K562 (cell line): Measurements from ENCODE around the gene C16orf96. TPM values are rescaled to one million over a fixed set of nuclear protein-coding genes. Genes with fewer than 3 reads are reported as not detected.

ENCODE experiments used
- AFF4 ChIP-seq: sonication (generic); formaldehyde crosslinking; IDR thresholded peaks from 2 replicates; pipeline ENCODE4 v1.8.0; 2023; ENCODE audit warnings: mild to moderate bottlenecking, missing genetic modification reagents
- ETS2 ChIP-seq: IDR thresholded peaks from 2 replicates; pipeline ENCODE4 v1.6.1; 2016; ENCODE audit warnings: borderline replicate concordance, missing genetic modification characterization, mild to moderate bottlenecking, moderate library complexity, missing compliant biosample characterization; ENCODE audit not compliant: poor library complexity, severe bottlenecking
- FOS ChIP-seq: IDR thresholded peaks from 3 replicates; pipeline ENCODE4 v1.6.1; 2011; ENCODE audit not compliant: insufficient read length; ENCODE audit errors: extremely low read depth
- HDAC6 ChIP-seq: IDR thresholded peaks from 2 replicates; pipeline ENCODE4 v1.6.1; 2012; ENCODE audit warnings: low read depth, mild to moderate bottlenecking, control low read depth, inconsistent platforms, low read length, moderate library complexity
- HNRNPLL ChIP-seq: fragments of 200-400 bp; formaldehyde crosslinking; IDR thresholded peaks from 2 replicates; pipeline ENCODE4 v1.6.1; 2017; ENCODE audit warnings: low read length, low read depth, mild to moderate bottlenecking; ENCODE audit not compliant: poor library complexity, severe bottlenecking
- ILF3 ChIP-seq: fragments of 450-650 bp; IDR thresholded peaks from 2 replicates; pipeline ENCODE4 v1.6.1; 2018; ENCODE audit warnings: antibody characterized with exemption, mild to moderate bottlenecking, moderate library complexity, borderline replicate concordance
- RAD21 ChIP-seq, 2 experiments: fragments of 250-450 bp in 1 of 2; fragments of 450-650 bp in 1 of 2; sonication (Bioruptor Pico) in 1 of 2; formaldehyde crosslinking in 1 of 2; IDR thresholded peaks in 1 of 2; conservative IDR thresholded peaks in 1 of 2; 2 replicates each; pipeline versions ENCODE4 v1.4.0 to v1.8.0; 2020 to 2022; ENCODE audit warnings: mild to moderate bottlenecking in 2 of 2, moderate library complexity in 1 of 2
- SP1 ChIP-seq: sonication (generic); formaldehyde crosslinking; IDR thresholded peaks from 2 replicates; pipeline ENCODE4 v1.8.1; 2022; ENCODE audit warnings: mild to moderate bottlenecking, missing genetic modification reagents
- SREBF2 ChIP-seq: sonication (generic); formaldehyde crosslinking; IDR thresholded peaks from 2 replicates; pipeline ENCODE4 v1.4.0; 2020; ENCODE audit warnings: mild to moderate bottlenecking, missing genetic modification reagents
- SRSF1 ChIP-seq: fragments of 200-400 bp; formaldehyde crosslinking; IDR thresholded peaks from 2 replicates; pipeline ENCODE4 v1.6.1; 2017; ENCODE audit warnings: mild to moderate bottlenecking, low read depth, low read length, moderate library complexity
- STAT5A ChIP-seq: IDR thresholded peaks from 2 replicates; pipeline ENCODE4 v1.6.1; 2012; ENCODE audit warnings: low read length, inconsistent platforms, borderline replicate concordance
- THRAP3 ChIP-seq: fragments of 450-650 bp; IDR thresholded peaks from 2 replicates; pipeline ENCODE4 v1.6.1; 2016; ENCODE audit warnings: mild to moderate bottlenecking, inconsistent platforms, borderline replicate concordance
- U2AF2 ChIP-seq: fragments of 200-400 bp; formaldehyde crosslinking; optimal IDR thresholded peaks from 2 replicates; pipeline ENCODE3; 2017; ENCODE audit warnings: low read depth, mild to moderate bottlenecking, low read length
- polyA plus RNA-seq, 8 experiments: library from polyadenylated mRNA; depleted of rRNA in 4 of 8; stranded (reverse) in 5 of 8; unstranded in 3 of 8; fragments of >200 nt; fragmentation: Nextera tagmentation in 2 of 8; fragmentation: Illumina TruSeq in 1 of 8; extraction: Ambion mirVana in 2 of 8; extraction: Trizol in 1 of 8; gene quantifications; 2 replicates each; pipeline versions ENCODE4 v1.2.1 to v1.2.3, GENCODE V29; 2011 to 2014; ENCODE audit warnings: inconsistent platforms in 1 of 8, missing spikeins in 1 of 8
- total RNA-seq, 7 experiments: library from RNA; depleted of rRNA in 6 of 7; stranded (reverse); fragments of >200 nt in 6 of 7; fragmentation: Illumina TruSeq in 2 of 7; extraction: Trizol in 2 of 7; gene quantifications; 2 replicates each; pipeline versions ENCODE4 v1.2.1 to v1.2.3, GENCODE V29; 2011 to 2021; ENCODE audit warnings: low replicate concordance in 1 of 7
- TF ChIP-seq, protein P1 (sequence below): fragments of 250-450 bp; sonication (Bioruptor Pico); IDR thresholded peaks from 2 replicates; pipeline ENCODE4 v1.5.0; 2020; ENCODE audit warnings: mild to moderate bottlenecking, borderline replicate concordance
- TF ChIP-seq, protein P2 (sequence below), 2 experiments: fragments of 450-650 bp in 1 of 2; sonication (generic) in 1 of 2; formaldehyde crosslinking; conservative IDR thresholded peaks; 2 replicates each; pipeline versions ENCODE4 v1.4.0 to v1.8.1; 2020 to 2022; ENCODE audit warnings: mild to moderate bottlenecking in 1 of 2, missing genetic modification reagents in 1 of 2
- TF ChIP-seq, protein P3 (sequence below): sonication (generic); formaldehyde crosslinking; IDR thresholded peaks from 2 replicates; pipeline ENCODE4 v1.8.1; 2023; ENCODE audit warnings: mild to moderate bottlenecking, missing genetic modification reagents, moderate library complexity
- TF ChIP-seq, protein P4 (sequence below): fragments of 250-450 bp; sonication (Bioruptor Pico); IDR thresholded peaks from 2 replicates; pipeline ENCODE4 v1.9.0; 2021; ENCODE audit warnings: mild to moderate bottlenecking

C16orf96 gene
- total and polyA plus RNA-seq, 9 of the 15 experiments (the other 6 are each of a cell fraction or from before 2014, with no cell fraction given) = not detected

DNA sequence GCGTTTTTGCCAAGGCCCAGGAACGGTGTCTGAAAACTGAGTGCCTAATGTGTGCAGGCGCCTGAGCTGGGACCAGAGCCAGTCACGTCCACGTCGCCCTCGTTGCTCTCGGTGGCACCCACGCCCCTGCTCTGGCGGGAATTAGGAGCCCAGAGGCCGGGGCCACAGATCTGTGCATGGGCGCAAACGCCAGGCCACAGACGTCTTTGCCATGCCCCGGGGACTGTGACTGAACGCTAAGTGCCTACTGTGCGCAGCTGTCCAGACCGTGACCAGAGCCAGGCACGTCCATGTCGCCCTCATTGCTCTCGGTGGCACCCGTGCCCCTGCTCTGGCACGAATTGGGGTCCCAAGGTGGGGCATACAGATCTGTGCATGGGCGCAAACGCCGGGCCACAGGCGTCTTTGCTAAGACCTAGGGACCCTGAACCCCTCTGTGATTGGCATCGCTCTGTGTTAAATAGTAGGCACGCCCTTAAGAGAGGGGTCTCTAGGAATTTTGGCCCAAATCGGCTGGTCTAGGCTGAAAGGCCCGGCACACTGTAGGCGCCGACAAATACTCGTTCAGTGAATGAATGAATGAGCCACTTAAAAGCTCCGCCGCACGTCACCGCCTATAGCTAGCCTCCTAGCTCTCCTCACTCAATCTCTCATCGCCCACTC, 59.4 kb downstream of the C16orf96 start (continued):
- TF ChIP-seq THRAP3 (peak; percentile 82), HDAC6 (no peak), ILF3 (no peak), FOS (no peak), HNRNPLL (no peak), SREBF2 (CRISPR knock-in tag) (no peak), RAD21 (CRISPR knock-in tag; conservative IDR thresholded peaks at IDR 0.05 in 1 of 2, IDR thresholded peaks at IDR 0.05 in 1 of 2) (no peak), AFF4 (CRISPR knock-in tag) (no peak; the same call in 1 of the 2 replicates), ETS2 (tag) (no peak), SP1 (CRISPR knock-in tag) (no peak), STAT5A (no peak), SRSF1 (no peak), U2AF2 (no peak)
- TF ChIP-seq, protein P1, sequence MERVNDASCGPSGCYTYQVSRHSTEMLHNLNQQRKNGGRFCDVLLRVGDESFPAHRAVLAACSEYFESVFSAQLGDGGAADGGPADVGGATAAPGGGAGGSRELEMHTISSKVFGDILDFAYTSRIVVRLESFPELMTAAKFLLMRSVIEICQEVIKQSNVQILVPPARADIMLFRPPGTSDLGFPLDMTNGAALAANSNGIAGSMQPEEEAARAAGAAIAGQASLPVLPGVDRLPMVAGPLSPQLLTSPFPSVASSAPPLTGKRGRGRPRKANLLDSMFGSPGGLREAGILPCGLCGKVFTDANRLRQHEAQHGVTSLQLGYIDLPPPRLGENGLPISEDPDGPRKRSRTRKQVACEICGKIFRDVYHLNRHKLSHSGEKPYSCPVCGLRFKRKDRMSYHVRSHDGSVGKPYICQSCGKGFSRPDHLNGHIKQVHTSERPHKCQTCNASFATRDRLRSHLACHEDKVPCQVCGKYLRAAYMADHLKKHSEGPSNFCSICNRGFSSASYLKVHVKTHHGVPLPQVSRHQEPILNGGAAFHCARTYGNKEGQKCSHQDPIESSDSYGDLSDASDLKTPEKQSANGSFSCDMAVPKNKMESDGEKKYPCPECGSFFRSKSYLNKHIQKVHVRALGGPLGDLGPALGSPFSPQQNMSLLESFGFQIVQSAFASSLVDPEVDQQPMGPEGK (CRISPR knock-in tag) = no peak
- TF ChIP-seq, protein P2, sequence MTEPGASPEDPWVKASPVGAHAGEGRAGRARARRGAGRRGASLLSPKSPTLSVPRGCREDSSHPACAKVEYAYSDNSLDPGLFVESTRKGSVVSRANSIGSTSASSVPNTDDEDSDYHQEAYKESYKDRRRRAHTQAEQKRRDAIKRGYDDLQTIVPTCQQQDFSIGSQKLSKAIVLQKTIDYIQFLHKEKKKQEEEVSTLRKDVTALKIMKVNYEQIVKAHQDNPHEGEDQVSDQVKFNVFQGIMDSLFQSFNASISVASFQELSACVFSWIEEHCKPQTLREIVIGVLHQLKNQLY (CRISPR knock-in tag; conservative IDR thresholded peaks at IDR 0.05) = no peak; a peak in 1 of 4 replicates
- TF ChIP-seq, protein P3, sequence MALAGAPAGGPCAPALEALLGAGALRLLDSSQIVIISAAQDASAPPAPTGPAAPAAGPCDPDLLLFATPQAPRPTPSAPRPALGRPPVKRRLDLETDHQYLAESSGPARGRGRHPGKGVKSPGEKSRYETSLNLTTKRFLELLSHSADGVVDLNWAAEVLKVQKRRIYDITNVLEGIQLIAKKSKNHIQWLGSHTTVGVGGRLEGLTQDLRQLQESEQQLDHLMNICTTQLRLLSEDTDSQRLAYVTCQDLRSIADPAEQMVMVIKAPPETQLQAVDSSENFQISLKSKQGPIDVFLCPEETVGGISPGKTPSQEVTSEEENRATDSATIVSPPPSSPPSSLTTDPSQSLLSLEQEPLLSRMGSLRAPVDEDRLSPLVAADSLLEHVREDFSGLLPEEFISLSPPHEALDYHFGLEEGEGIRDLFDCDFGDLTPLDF = no peak
- TF ChIP-seq, protein P4, sequence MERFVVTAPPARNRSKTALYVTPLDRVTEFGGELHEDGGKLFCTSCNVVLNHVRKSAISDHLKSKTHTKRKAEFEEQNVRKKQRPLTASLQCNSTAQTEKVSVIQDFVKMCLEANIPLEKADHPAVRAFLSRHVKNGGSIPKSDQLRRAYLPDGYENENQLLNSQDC (CRISPR knock-in tag) = no peak
